VCaP (cell line): ENCODE measurements around the gene GOLGA8S.
"Not testable (repeated sequence)": the region's sequence is repeated elsewhere in the genome, so short reads cannot be mapped to it uniquely, and the experiment has no call there.

ENCODE experiments used
- H3K27ac ChIP-seq: fragments of 450-650 bp; 2 replicates; pipeline ENCODE4 v1.5.1; 2017
- CTCF ChIP-seq: fragments of 450-650 bp; conservative IDR thresholded peaks from 2 replicates; pipeline ENCODE4 v1.5.1; 2017; ENCODE audit warnings: mild to moderate bottlenecking, moderate library complexity

The GOLGA8S gene

GRCh38 chr15:23384371-23384770 lies 29.8 kb downstream of the GOLGA8S start:
- no peak for TF ChIP-seq CTCF
- no peak overlapping the region for H3K27ac ChIP-seq

- TF ChIP-seq CTCF = no peak
- no peak overlapping the region for H3K27ac ChIP-seq
Measured at GRCh38 chr15:23385886-23386430, 31.4 kb downstream of the GOLGA8S start.

GRCh38 chr15:23387621-23388190 lies 33.2 kb downstream of the GOLGA8S start:
- TF ChIP-seq CTCF = no peak
- H3K27ac ChIP-seq = no peak overlapping the region

- no peak for TF ChIP-seq CTCF
- H3K27ac ChIP-seq = no peak overlapping the region
Measured at GRCh38 chr15:23395030-23395692, 40.6 kb downstream of the GOLGA8S start.

GRCh38 chr15:23395832-23396231 lies 41.3 kb downstream of the GOLGA8S start:
- TF ChIP-seq CTCF = no peak

GRCh38 chr15:23397779-23398178 lies 43.2 kb downstream of the GOLGA8S start:
- 0 out of 2 replicates have a peak overlapping the region, but pooled peaks have one; percentile 11 for H3K27ac ChIP-seq
- no peak for TF ChIP-seq CTCF

More at GRCh38 chr15:23395832-23396231, 41.3 kb downstream of the GOLGA8S start:
- H3K27ac ChIP-seq = no peak overlapping the region

GRCh38 chr15:23398357-23398756 lies 43.8 kb downstream of the GOLGA8S start:
- H3K27ac ChIP-seq = 0 out of 2 replicates have a peak overlapping the region, but pooled peaks have one; percentile 11

- H3K27ac ChIP-seq = not testable (repeated sequence)
Measured at GRCh38 chr15:23399207-23399606, 44.7 kb downstream of the GOLGA8S start.
